Measurements from ENCODE around the gene LRRC3B. TPM values are rescaled to one million over a fixed set of nuclear protein-coding genes. Genes with fewer than 3 reads are reported as not detected.

Gene LRRC3B
- total RNA-seq, 1 experiment from 2014 or later, result not detected

GRCh38 chr3:26631390-26631738 is 8.8 kb downstream of the LRRC3B start:
- Mint-ChIP-seq H3K4me1 (ENCODE audit: low read depth, unreplicated experiment) (no peaks in the 10 kb centered on the region), H3K27ac (ENCODE audit: unreplicated experiment) (no peak overlapping the region), H3K36me3 (ENCODE audit: insufficient read depth, unreplicated experiment) (no peaks in the 10 kb centered on the region), H3K9me3 (ENCODE audit: low read depth, unreplicated experiment) (peaks cover 3% of the 10 kb centered on the region), H3K4me3 (ENCODE audit: low read depth, unreplicated experiment) (no peak overlapping the region), H3K27me3 (ENCODE audit: unreplicated experiment) (peaks cover 24% of the 10 kb centered on the region)
- TF ChIP-seq CTCF (IDR thresholded peaks at IDR 0.05; ENCODE audit: unreplicated experiment), result no peak
- no peak for DNase-seq
- BruUV-seq (replicated peaks), result no TSS peak
- CTCF ChIA-PET, result no interaction called here
- intact Hi-C loops (cut with micrococcal nuclease; ENCODE audit: unreplicated experiment), result no loop called here

DNA sequence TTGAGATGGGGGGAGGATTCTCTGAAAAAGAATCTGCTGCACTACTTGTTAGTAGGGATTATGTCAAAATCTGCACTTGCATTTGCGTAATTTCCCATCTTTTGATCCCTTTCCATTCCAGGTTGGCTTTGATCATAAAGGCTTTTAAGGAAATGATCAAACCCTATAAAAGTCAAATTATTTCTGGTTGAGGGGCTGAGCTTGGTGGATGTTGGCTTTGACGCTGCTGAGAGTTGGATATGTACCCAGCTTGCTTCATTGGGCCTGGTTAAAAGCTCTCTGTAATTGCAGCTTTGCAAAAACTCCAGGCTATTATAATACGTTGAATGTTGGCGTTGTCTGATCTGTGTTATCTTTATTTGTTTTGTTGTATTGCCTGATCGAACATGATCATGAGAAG is 12.0 kb downstream of the LRRC3B start:
- H3K27ac Mint-ChIP-seq (ENCODE audit: unreplicated experiment), result no peak overlapping the region
- H3K4me1 Mint-ChIP-seq (ENCODE audit: low read depth, unreplicated experiment), result no peaks in the 10 kb centered on the region
- no peaks in the 10 kb centered on the region for H3K36me3 Mint-ChIP-seq (ENCODE audit: insufficient read depth, unreplicated experiment)
- peaks cover 13% of the 10 kb centered on the region for H3K27me3 Mint-ChIP-seq (ENCODE audit: unreplicated experiment)
- H3K9me3 Mint-ChIP-seq (ENCODE audit: low read depth, unreplicated experiment), result peaks cover 3% of the 10 kb centered on the region
- H3K4me3 Mint-ChIP-seq (ENCODE audit: low read depth, unreplicated experiment), result no peak overlapping the region
- no peak for TF ChIP-seq CTCF (IDR thresholded peaks at IDR 0.05; ENCODE audit: unreplicated experiment)
- CTCF ChIA-PET, result no interaction called here
- DNase-seq, result no peak
- intact Hi-C loops (cut with micrococcal nuclease; ENCODE audit: unreplicated experiment), result no loop called here
- BruUV-seq (replicated peaks), result no TSS peak

- Mint-ChIP-seq H3K9me3 (ENCODE audit: low read depth, unreplicated experiment) (peaks cover 3% of the 10 kb centered on the region), H3K27me3 (ENCODE audit: unreplicated experiment) (peaks cover 13% of the 10 kb centered on the region), H3K4me1 (ENCODE audit: low read depth, unreplicated experiment) (no peaks in the 10 kb centered on the region), H3K27ac (ENCODE audit: unreplicated experiment) (no peak overlapping the region), H3K4me3 (ENCODE audit: low read depth, unreplicated experiment) (no peak overlapping the region), H3K36me3 (ENCODE audit: insufficient read depth, unreplicated experiment) (no peaks in the 10 kb centered on the region)
- no peak for TF ChIP-seq CTCF (IDR thresholded peaks at IDR 0.05; ENCODE audit: unreplicated experiment)
- intact Hi-C loops (cut with micrococcal nuclease; ENCODE audit: unreplicated experiment), result no loop called here
- no TSS peak for BruUV-seq (replicated peaks)
- no peak for DNase-seq
- CTCF ChIA-PET, result no interaction called here
Measured at GRCh38 chr3:26636096-26636727, 13.6 kb downstream of the LRRC3B start.

DNA sequence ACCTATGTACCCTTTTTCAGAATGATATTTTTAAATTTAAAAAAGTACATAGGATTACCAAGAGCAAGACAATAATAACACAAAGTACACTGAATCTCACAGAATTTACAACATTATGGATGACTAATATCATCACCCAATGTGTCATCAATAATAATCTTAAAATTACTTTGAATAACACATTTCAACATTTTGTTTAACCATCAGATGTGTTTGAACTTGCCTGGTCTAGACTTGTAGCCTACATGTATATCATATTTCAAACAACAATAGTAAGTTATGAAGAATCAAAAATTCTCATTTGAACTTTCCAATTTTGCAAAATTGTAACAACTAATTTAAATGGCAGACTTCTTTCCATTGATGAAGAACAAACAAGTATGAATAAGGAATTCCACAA is 15.1 kb downstream of the LRRC3B start:
- CTCF ChIA-PET, result no interaction called here
- H3K4me1 Mint-ChIP-seq (ENCODE audit: low read depth, unreplicated experiment), result no peaks in the 10 kb centered on the region
- H3K27ac Mint-ChIP-seq (ENCODE audit: unreplicated experiment), result no peak overlapping the region
- no peaks in the 10 kb centered on the region for H3K36me3 Mint-ChIP-seq (ENCODE audit: insufficient read depth, unreplicated experiment)
- no peak overlapping the region for H3K4me3 Mint-ChIP-seq (ENCODE audit: low read depth, unreplicated experiment)
- TF ChIP-seq CTCF (IDR thresholded peaks at IDR 0.05; ENCODE audit: unreplicated experiment), result no peak
- no peak for DNase-seq
- intact Hi-C loops (cut with micrococcal nuclease; ENCODE audit: unreplicated experiment), result no loop called here
- H3K27me3 Mint-ChIP-seq (ENCODE audit: unreplicated experiment), result peaks cover 10% of the 10 kb centered on the region
- no TSS peak for BruUV-seq (replicated peaks)
- peaks cover 3% of the 10 kb centered on the region for H3K9me3 Mint-ChIP-seq (ENCODE audit: low read depth, unreplicated experiment)

Measured in Calu3 (cell line).